ENCODE results near the gene GPX4.

- no peak for TF ChIP-seq CTCF (IDR thresholded peaks at IDR 0.05; ENCODE audit: extremely low read depth in 1 of 2, insufficient read depth in 1 of 2, low read depth in 1 of 2, low read length in 2 of 2)
- TF ChIP-seq POLR2A (IDR thresholded peaks at IDR 0.05; ENCODE audit: low read depth, low read length): no peak
- TF ChIP-seq MYC (IDR thresholded peaks at IDR 0.05; ENCODE audit: low read depth, low read length): no peak
- TF ChIP-seq FOS (IDR thresholded peaks at IDR 0.05; ENCODE audit: borderline replicate concordance, insufficient read depth, low read length): no peak
- TF ChIP-seq MAX (IDR thresholded peaks at IDR 0.05; ENCODE audit: insufficient read depth, insufficient read length): no peak
- no peak for TF ChIP-seq POLR2AphosphoS5 (IDR thresholded peaks at IDR 0.05; ENCODE audit: insufficient read depth, low read depth, low read length)
- TF ChIP-seq EZH2 (IDR thresholded peaks at IDR 0.05; ENCODE audit: borderline replicate concordance, low read depth, low read length, severe bottlenecking): no peak
- no peak for TF ChIP-seq JUN (IDR thresholded peaks at IDR 0.05; ENCODE audit: borderline replicate concordance, insufficient read depth, insufficient read length, low read depth)
These were observed 42.6 kb downstream of the GPX4 start for GRCh38 chr19:1146412-1146699.

Measured in endothelial cell of umbilical vein (primary cell).